NCI-H82 (cell line): Measurements from ENCODE around the gene EREG.
"Not testable (repeated sequence)": the region's sequence is repeated elsewhere in the genome, so short reads cannot be mapped to it uniquely, and the experiment has no call there.

Experiments used
- DNase-seq: peaks from one replicate; lab custom pipeline; 2025; lab: John Stamatoyannopoulos, UW

Gene EREG, protein sequence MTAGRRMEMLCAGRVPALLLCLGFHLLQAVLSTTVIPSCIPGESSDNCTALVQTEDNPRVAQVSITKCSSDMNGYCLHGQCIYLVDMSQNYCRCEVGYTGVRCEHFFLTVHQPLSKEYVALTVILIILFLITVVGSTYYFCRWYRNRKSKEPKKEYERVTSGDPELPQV

DNA sequence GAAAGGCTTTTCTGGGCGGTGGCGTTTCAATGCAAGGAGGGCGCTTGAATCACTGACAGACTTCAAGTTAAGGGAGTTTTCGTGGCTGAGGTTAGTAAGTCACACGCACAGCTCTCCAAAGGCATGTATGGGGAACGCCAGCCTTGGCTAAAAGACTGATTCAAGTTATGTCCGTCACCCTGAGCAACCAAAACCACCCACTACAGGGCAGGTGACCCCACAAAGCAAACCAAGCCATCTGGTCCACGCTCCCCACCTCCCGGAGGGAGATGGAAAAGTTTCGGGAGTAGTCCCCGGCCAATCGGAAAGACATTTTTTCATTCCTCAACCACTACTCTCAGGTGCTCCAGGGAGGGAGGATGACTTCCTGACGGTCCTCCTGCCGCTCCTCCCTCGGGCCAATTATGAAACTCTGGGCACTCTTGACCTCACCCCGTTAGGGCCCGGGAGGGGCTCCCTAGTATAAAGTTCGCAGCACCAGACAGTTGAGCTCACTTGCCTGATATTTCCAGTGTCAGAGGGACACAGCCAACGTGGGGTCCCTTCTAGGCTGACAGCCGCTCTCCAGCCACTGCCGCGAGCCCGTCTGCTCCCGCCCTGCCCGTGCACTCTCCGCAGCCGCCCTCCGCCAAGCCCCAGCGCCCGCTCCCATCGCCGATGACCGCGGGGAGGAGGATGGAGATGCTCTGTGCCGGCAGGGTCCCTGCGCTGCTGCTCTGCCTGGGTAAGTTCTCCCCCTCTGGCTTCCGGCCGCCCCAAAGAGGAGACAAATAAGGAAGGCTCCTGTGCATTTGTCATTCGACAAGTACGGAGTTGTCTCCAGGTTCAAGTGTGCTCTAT, at the start of gene EREG:
TSS of gene EREG (plus strand) at position 494 of the 840 bp plus-strand sequence. CDS start at position 658, 164 bp downstream.
- DNase-seq = no peak

DNA sequence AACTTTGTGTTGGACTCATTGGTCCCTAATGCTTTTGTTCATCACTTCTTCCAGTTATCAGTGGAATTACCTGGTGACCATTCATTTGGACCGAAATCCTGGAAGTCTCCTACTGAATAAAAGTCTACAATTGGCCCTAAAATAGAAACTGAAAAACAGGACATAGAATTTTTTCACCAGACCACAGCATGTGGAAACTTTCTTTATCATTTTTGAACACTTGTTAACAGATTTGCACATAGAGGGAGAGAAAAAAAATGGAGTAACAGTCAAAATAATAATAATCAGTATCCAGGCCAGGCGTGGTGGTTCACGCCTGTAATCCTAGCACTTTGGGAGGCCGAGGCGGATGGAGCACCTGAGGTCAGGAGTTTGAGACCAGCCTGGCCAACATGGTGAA, 49.6 kb upstream of the EREG start:
- DNase-seq = no peak

DNA sequence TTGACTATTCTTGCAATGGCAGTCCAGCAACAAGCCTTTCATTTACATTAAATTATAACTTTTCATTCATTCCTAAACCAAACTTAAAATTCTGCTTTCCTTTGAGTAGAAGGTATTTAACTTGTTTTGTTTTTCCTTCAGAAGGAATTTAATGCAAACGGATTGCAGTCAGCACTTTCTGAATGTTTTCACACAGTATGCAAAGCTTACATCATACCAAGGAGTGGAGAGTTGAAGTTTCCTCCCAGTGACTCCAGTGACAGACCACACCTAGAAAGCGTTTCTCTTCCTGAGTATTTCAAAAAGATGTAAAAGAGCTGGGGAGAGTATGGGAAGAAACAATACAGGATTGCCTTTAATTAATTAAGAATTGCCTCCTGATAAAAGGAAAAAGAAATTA, 48.5 kb upstream of the EREG start:
- DNase-seq = no peak

DNA sequence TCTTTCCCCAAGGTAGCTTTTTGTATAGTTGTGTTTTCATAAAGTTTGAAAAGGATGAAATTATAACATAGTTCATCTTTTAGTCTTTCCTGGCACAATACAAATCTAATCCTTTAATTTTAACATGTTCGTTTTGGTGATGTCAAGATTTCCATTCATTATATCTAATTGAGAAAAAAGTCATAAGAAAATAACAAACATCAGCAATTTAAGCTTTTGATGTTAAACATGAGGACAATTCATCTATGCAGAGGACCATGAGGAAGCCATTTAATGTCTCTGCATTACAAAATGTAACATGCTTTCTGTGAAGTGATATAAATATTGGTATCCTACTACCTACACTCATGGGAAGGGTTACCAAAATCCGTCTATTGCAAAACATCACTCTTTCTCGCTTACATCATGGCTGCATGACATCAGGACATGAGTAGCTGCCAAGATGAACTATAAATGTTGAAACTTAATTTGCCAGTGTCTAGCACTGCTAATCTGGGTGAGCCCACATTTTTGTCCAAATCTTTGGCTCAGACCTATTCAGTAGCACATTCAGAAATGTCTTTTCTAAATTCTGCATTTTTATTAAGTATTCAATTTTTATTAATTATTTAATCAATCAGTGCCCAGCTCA, 47.2 kb upstream of the EREG start:
- DNase-seq = no peak

DNA sequence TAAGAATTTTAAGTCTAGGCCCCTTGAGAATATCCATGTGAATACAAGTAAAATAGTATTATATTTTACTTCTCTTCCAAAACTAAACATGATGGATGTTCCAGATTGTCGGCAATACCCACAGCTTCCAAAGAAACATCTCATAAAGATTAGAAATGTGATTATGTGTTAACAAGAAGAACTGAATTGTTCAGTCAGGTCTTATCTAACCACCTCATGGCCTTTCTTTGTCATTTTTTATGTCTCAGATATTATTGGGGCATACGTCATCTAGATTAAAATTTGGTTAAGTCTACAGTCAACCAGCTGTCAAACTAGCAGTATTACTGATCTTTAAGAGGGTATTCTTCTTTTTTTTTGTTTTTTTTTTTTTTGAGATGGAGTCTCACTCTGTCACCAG, 46.7 kb upstream of the EREG start:
- DNase-seq = no peak

DNA sequence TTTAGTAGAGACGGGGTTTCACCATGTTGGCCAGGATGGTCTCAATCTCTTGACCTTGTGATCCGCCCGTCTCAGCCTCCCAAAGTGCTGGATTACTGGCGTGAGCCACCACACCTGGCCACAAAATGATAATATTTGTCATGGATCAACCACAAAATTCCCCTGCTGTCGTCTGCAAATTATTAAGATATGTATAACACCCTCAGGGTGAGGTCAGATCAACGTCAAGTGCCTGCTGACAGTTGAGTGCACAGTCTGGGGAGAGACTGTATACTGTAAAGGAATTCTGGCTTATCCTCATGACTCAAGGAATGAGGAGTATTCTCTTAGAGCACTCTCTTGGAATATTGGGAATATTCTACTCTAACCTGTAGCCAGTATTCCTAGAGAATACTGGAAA, 45.5 kb upstream of the EREG start:
- DNase-seq = no peak

DNA sequence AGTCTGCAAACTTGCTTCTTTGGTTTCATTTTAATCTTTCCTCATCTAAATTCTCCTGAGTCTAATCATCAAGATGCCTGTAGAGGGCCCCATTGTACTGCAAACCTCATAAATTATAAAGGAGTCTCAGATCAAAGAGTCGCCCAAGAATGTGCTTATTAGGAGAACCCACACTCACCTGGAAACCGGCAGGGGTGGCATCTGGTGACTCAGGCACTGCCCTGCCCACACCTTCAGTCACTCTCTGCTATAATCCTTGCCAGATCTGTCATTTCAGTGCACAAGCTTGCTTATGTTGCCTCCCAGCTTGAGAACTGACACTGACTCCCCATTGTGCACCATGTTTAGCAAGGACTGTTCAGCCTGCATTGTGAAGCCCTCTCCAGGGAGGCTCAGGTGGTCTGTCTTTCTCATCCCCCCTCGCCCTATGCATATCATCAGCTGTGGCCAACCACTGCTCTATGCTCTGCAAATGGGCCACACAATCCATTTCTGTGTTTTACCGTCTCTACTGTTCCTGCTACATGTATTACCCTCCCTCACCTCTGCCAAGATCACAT, 44.3 kb upstream of the EREG start:
- peak; percentile 64 for DNase-seq

DNA sequence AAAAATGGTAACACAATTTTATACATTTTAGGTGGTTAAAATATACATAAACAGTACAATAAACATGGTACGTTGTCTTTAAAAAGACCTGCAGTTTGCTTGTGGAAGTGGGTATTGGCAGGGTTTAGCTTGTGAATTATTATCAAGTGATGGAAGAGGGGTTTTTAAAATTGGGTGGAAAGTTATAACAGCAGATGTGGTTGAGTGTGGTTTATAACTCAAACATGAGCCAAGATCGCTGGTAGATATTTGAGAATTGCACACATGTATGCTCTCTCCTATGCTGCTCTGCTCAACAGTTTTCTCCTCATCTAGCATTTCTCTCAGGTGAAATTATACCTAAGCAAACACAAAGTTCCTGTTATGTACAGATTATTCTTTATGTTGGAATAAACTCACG, 42.6 kb upstream of the EREG start:
- DNase-seq = no peak

DNA sequence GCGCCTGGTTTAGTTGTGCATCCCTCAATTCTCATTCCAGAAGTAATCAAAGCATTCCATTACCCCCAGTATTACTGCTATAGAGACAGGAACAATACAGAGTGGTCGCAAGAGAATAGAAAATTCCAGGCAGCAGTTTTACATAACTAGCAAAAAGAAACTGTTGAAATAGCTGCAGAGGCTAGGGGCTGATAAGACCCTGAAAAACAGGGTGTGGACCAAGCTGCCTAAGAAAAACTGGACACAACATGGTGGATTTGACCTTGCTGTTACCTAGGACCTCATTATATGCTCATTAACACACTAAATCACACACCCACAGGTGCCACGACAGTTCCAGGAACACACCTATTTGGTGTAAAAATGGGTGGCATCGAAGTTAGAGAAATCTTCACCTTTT, 41.3 kb upstream of the EREG start:
- DNase-seq = no peak

DNA sequence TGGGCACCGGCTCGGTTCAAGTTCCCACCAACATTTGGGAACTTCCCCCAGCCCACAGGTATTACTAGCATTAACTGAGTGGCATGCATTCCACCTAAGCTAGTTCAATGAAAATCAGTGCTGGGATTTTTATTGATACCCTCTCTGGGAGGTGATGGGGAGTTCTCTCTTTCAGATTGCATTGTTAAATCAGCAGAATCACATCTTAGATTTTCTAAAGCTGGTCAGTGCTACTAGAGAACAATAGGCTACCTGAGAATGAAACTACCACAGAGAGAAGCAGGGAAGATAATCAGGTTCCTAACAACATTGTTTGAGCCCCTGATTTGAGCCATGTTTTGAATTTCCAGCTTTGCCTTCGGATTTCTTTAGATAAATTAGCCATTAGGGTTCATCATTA, 40.7 kb upstream of the EREG start:
- no peak for DNase-seq

DNA sequence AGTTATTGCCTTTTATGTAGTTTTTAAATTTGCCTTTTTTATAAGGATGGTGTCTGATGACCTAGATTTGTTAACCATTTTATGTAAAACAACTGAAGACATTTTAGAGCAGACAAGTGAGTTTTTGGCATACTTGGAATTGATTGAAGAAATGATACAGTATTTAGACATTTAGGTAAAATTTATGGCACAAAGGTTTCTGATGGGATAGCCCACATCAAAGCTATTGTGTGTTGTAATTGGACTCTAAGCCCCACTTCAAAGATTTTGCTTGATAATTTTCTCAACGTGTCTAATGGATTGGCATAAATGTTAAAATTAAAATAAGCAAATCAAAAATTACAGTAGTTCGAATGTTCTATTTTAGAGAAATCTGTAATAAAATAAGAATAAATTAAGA, 39.1 kb upstream of the EREG start:
- DNase-seq = no peak

DNA sequence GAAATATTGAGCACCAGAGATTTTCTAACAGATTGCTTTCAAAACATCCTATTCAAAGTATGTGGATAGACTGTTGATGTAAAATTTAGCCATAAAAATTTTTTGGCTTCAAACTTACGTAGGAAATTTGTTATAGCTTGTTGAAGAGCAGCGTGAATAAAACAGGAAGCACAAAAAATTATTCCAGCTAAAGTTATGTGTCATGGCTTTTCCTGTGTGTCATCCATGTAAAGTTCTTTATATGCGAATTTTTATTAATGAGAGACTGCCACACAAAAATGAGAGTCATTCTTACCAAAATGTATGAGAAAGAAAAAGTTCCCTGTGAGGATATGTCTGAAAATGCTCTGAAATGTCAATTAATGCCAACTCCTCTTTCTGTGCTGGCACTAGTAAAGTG, 37.2 kb upstream of the EREG start:
- DNase-seq = no peak

DNA sequence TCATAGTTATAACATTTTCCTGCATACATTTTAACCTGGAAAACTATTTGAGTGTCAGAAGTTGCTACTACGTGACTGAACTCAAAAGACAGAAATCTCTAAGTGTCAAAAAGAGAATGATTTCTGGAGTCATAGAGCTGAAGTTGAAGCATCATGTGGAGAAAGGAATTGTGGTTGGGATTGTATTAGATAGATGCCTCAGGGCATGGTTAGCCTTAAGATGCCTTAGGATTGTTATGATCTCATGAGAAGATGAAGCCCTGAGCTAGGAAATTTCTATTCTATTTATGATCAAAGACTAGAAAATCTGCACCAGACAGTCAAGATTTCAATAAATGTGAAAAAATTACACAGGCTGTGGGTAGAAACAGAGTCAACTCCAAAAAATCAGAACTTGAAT, 36.4 kb upstream of the EREG start:
- DNase-seq = no peak

DNA sequence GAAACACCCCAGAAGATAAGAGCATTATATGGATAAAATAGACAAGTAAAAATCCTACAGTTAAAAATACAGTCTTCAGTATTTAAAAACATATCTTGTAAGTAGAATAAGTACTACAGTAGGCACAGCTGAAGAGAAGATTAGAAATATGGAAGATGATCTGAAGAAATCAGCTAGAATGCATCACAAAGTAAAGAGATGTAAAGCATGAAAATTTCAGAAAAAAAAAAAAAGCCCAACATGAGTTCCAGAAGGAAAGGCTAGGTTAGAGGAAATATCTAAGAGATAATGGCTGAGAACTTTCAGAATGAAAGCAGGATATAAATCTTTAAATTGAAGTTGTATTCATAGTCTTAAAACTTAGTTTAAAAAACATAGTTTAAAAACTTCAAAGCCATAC, 35.6 kb upstream of the EREG start:
- no peak for DNase-seq

DNA sequence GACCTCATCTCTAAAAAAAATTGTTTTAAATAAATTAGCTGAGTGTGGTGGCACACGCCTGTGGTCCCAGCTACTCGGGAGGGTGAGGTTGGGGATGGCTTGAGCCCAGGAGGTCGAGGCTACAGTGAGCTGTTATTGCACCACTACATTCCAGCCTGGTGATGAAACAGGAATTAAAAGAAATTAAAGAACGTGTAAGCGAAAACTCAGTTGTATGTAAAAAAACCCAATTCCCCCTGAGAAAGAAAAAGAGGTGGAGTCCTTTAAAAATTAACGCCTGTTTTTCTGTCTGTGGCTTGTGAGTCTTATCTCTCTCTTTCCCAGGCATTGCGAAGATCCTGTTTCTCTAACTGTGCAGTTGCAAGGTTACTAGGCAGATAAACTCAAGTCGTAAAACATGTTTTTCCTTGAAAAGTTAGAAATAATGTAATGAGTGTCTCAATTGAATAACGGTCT, 34.6 kb upstream of the EREG start:
- no peak for DNase-seq

DNA sequence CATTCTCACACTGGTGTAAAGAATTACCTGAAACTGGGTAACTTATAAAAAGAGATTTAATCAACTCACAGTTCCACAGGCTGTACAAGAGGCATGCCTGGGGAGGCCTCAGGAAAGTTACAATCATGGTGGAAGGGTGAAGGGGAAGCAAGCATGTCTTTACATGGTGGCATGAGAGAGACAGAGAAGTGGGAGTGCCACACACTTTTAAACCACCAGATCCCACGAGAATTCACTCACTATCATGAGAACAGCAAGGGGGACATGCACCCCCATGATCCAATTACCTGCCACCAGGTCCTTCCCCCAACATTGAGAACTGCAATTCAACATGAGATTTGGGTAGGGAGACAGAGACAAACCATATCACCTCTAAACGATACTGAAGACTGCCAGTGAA, 33.7 kb upstream of the EREG start:
- DNase-seq = no peak

DNA sequence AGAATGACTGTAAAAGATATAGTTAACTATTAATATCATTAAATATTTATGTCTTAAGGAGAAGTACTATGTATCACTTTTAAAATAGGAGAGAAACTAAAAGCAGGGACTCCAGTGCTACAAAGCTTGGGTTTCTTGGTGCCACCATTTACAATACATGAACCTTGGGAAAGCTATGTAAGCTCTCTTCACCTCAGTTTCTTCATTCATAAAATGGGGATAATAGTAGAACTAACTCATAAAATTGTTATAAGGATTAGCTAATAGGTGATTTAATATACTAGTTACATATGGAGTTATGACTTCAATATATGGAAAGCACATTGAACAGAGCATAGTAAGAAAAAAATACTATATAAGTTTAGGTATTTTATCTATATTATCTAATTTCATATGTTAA, 33.0 kb upstream of the EREG start:
- DNase-seq = no peak

DNA sequence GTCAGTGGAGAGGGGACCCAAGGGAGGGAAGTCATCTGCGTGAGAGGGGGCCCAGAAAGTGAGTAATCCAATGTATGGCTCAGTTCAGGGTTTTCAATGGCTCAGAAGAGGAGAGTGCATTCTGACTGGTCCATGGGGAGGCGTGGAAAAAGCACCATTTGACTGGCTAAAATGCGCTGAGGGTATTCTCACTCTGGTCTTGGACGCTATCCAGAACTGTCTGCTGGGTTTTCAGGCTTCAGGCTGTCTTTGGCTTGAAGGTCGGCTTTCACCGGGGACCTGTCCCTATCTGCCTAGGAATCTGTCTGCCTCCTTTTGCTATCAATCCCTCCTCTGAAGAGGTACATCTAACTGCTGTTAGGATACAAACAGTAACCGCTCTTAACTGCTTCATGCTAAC, 30.3 kb upstream of the EREG start:
- DNase-seq = no peak

DNA sequence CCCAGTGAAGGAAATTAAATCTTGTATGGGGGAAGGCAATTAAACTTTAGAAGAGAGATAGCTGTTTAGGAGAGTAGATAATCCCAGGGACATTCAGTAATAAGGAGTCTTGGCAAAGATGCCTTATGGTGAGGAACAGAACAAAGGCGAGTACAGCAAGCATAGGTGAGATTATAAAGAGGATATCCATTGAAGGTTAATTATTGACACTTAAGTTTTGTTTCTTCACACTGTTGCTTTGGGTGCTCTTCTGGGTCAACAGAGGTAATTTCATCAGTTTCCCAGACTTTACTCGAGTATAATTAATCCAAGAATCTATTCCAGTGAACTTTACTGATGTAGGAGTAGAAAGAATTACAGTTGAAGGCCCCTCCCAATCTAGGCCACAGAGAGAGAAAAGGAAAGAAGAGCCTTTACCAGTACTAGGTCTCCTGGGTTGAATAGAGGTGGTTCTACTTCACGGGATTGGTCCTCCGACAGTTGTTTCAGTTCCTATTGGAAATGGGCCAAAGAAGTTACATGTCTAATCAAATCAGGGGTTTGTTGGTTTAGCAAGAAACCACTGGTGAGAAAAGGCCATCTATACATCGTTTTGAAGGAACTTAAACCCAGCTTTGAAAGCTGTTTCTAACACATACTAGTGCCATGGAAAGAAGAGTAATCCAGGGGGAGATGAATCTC, 29.5 kb upstream of the EREG start:
- DNase-seq = no peak

DNA sequence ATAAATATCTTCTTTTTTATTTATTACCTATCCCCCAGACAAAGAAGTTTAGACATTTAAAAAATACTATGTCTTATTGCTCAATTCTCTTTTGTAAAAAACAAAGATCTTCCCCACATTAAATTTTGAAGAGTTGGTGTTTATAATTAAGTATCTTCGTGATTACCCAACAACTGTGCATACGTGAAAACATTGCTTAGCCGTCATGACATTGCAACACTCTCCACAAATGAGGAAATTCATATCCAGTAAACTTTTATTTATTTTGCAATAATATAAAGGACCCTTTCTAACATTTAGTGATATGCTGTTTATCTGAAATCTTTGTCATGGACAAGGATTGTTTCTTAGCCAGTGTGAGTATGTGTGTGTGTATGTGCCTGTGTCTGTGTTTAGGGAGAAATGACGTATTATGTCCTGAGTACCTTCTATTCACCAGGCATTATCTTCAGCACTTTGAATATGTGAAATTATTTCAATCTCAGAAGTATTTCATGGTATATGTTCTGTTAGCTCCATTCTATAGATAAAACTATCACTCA, 26.1 kb upstream of the EREG start:
- DNase-seq = no peak

DNA sequence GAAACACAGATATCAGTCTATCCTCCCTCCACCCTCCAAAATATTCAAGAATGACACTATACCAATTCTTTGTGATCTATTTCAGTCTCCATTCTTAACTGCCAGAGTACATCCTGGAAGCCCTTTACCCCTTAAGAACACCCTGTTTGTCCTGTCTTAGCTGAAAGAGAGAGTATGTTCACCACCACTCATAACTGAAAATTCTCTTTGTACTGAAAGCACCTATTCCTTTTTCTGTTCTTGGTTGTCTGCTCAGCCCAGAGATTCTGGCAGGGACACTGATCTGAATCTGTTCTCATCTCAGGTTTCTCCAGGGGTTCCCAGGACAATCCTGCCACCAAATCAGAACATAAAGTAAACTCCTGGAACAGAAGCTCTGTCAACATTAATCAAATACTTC, 25.4 kb upstream of the EREG start:
- DNase-seq = no peak

DNA sequence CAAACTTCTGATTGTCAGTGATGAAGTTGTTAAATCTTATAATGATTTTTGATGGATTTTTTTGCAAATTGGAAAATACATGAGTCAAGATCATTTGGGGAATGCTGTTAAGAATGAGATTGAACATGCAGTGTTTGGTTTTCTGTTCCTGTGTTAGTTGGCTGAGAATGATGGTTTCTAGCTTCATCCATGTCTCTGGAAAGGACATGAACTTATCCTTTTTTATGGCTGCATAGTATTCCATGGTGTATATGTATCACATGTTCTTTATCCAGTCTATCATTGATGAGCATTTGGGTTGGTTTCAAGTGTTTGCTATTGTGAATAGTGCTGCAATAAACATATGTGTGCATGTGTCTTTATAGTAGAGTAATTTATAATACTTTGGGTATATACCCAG, 24.5 kb upstream of the EREG start:
- DNase-seq = not testable (repeated sequence)
